B cell (primary cell): Measurements from ENCODE around the gene PIM3. TPM values are rescaled to one million over a fixed set of nuclear protein-coding genes. Genes with fewer than 3 reads are reported as not detected.
A peak's percentile ranks its signal among the peaks of the same experiment; 100 is the strongest.

Experiments
- ATAC-seq: fragments of 200-7000 bp; cut with Tn5 transposase; one replicate; pipeline ENCODE4 v1.10.0; 2021; ENCODE audit warnings: low read depth, mild to moderate bottlenecking, moderate number of reproducible peaks, moderate library complexity
- CTCF ChIA-PET: fragments of 350-600 bp; sonication (Branson Sonifier 250); formaldehyde crosslinking; loops from one replicate; lab custom pipeline; 2021; ENCODE audit warnings: antibody characterized with exemption, inconsistent platforms; lab: Charles Lee
- POLR2A ChIA-PET: fragments of 350-600 bp; sonication (Branson Sonifier 250); formaldehyde crosslinking; loops from one replicate; lab custom pipeline; 2021; ENCODE audit warnings: antibody characterized with exemption; lab: Charles Lee
- DNase-seq: peaks from one replicate; pipeline ENCODE4 v3.0.0; 2013
- H2AFZ ChIP-seq: 2 replicates; pipeline ENCODE4 v1.6.1; 2012; ENCODE audit warnings: mild to moderate bottlenecking, low read depth, low read length; ENCODE audit not compliant: insufficient read depth, poor library complexity, severe bottlenecking
- H3K27ac ChIP-seq, 2 donors: 1 replicate in 1 of 2; 2 replicates in 1 of 2; pipeline ENCODE4 v1.5.1; 2012 to 2013; ENCODE audit warnings: low read length in 2 of 2, mild to moderate bottlenecking in 2 of 2, moderate library complexity in 1 of 2
- H3K27me3 ChIP-seq, 4 experiments: fragments of 200-600 bp in 1 of 4; sonication (generic) in 1 of 4; replicated peaks in 1 of 4; 1 replicate in 2 of 4; 2 replicates in 2 of 4; pipeline versions ENCODE4 v1.6.1 to v1.7.0; 2013 to 2016; ENCODE audit warnings: low read length in 3 of 4, mild to moderate bottlenecking in 2 of 4, mixed read lengths in 1 of 4, moderate library complexity in 1 of 4; ENCODE audit not compliant: insufficient read depth in 4 of 4, control insufficient read depth in 3 of 4; ENCODE audit errors: control extremely low read depth in 1 of 4
- H3K36me3 ChIP-seq, 2 experiments: replicated peaks in 1 of 2; 1 replicate in 1 of 2; 2 replicates in 1 of 2; pipeline versions ENCODE4 v1.6.1 to v1.7.1; 2013; ENCODE audit warnings: low read length in 1 of 2; ENCODE audit not compliant: insufficient read depth in 2 of 2, control insufficient read depth in 1 of 2; ENCODE audit errors: control extremely low read depth in 1 of 2, extremely low read depth in 1 of 2
- H3K4me1 ChIP-seq, 2 donors: fragments of 200-600 bp in 1 of 2; sonication (generic) in 1 of 2; 1 replicate in 1 of 2; 2 replicates in 1 of 2; pipeline versions ENCODE4 v1.5.1 to v1.6.1; 2013 to 2017; ENCODE audit warnings: low read length in 2 of 2; ENCODE audit not compliant: control insufficient read depth in 2 of 2, insufficient read depth in 2 of 2
- H3K4me2 ChIP-seq: replicated peaks from 2 replicates; pipeline ENCODE3; 2012; ENCODE audit warnings: mild to moderate bottlenecking, low read depth, low read length; ENCODE audit not compliant: poor library complexity, severe bottlenecking
- H3K4me3 ChIP-seq, 5 experiments: fragments of 200-600 bp in 1 of 5; sonication (generic) in 1 of 5; 1 replicate in 3 of 5; 2 replicates in 2 of 5; pipeline versions ENCODE4 v1.5.1 to v1.7.0; 2011 to 2016; ENCODE audit warnings: low read length in 4 of 5, mild to moderate bottlenecking in 4 of 5, low read depth in 2 of 5, control low read depth in 1 of 5, moderate library complexity in 1 of 5; ENCODE audit not compliant: insufficient read depth in 1 of 5; ENCODE audit errors: control extremely low read depth in 1 of 5, extremely low read depth in 1 of 5
- H3K79me2 ChIP-seq: fragments of 200-600 bp; sonication (generic); one replicate; pipeline ENCODE4 v1.6.0; 2016; ENCODE audit warnings: low read length; ENCODE audit not compliant: control insufficient read depth, insufficient read depth
- H3K9ac ChIP-seq: fragments of 200-600 bp; sonication (generic); 2 replicates; pipeline ENCODE4 v1.6.1; 2017; ENCODE audit warnings: mild to moderate bottlenecking, low read length, moderate library complexity
- H3K9me3 ChIP-seq, 3 donors: one replicate each; pipeline versions ENCODE4 v1.6.1 to v1.7.1; 2013; ENCODE audit warnings: low read length in 2 of 3; ENCODE audit not compliant: control insufficient read depth in 2 of 3, insufficient read depth in 1 of 3; ENCODE audit errors: control extremely low read depth in 1 of 3
- H4K20me1 ChIP-seq: 2 replicates; pipeline ENCODE4 v1.6.0; 2012; ENCODE audit warnings: mild to moderate bottlenecking, low read length; ENCODE audit not compliant: insufficient read depth, control insufficient read depth, poor library complexity, severe bottlenecking
- H3K27ac Mint-ChIP-seq: one replicate; pipeline ENCODE4 v1.8.0; 2021; ENCODE audit warnings: mixed read lengths
- H3K27me3 Mint-ChIP-seq: one replicate; pipeline ENCODE4 v1.8.0; 2021; ENCODE audit warnings: mixed read lengths
- H3K4me1 Mint-ChIP-seq: one replicate; pipeline ENCODE4 v1.8.0; 2021; ENCODE audit warnings: mixed read lengths
- H3K4me3 Mint-ChIP-seq: one replicate; pipeline ENCODE4 v1.8.0; 2021; ENCODE audit warnings: mixed read lengths
- H3K9me3 Mint-ChIP-seq: one replicate; pipeline ENCODE4 v1.8.0; 2022; ENCODE audit warnings: mixed read lengths; ENCODE audit not compliant: insufficient read depth
- EZH2 ChIP-seq: IDR thresholded peaks from 2 replicates; pipeline ENCODE4 v1.6.1; 2012; ENCODE audit warnings: borderline replicate concordance, low read depth, mild to moderate bottlenecking, moderate library complexity, low read length; ENCODE audit not compliant: insufficient read depth, poor library complexity, severe bottlenecking
- WGBS: methylation state at CpG from one replicate; pipeline ENCODE4 v1.1.5; 2013; ENCODE audit warnings: missing lambda C conversion rate; ENCODE audit not compliant: insufficient coverage; 5-methylcytosine and 5-hydroxymethylcytosine counted together
- intact Hi-C: fragments of 100-400 bp; cut with micrococcal nuclease; formaldehyde crosslinking; loops from one replicate; pipeline ENCODE4 v1.10.0; 2022
- polyA plus RNA-seq: library from polyadenylated mRNA; depleted of rRNA; stranded (reverse); fragments of >200 nt; gene quantifications from 2 replicates; pipeline ENCODE4 v1.2.3, GENCODE V29; 2012
- total RNA-seq, 2 donors: library from RNA; stranded (reverse); fragments of 120-200 nt in 1 of 2; gene quantifications; 1 replicate in 1 of 2; 2 replicates in 1 of 2; pipeline versions ENCODE4 v1.2.3 to v1.2.4, GENCODE V29; 2013 to 2022
- TF ChIP-seq, protein P1 (sequence below): fragments of 200-600 bp; IDR thresholded peaks from one replicate; pipeline ENCODE4 v1.8.0; 2022; ENCODE audit warnings: antibody characterized with exemption, mild to moderate bottlenecking

PIM3 gene
- total and polyA plus RNA-seq, 2 donors (not counting 1 experiment from before 2014, with no cell fraction given): 74.6 to 128 TPM

DNA sequence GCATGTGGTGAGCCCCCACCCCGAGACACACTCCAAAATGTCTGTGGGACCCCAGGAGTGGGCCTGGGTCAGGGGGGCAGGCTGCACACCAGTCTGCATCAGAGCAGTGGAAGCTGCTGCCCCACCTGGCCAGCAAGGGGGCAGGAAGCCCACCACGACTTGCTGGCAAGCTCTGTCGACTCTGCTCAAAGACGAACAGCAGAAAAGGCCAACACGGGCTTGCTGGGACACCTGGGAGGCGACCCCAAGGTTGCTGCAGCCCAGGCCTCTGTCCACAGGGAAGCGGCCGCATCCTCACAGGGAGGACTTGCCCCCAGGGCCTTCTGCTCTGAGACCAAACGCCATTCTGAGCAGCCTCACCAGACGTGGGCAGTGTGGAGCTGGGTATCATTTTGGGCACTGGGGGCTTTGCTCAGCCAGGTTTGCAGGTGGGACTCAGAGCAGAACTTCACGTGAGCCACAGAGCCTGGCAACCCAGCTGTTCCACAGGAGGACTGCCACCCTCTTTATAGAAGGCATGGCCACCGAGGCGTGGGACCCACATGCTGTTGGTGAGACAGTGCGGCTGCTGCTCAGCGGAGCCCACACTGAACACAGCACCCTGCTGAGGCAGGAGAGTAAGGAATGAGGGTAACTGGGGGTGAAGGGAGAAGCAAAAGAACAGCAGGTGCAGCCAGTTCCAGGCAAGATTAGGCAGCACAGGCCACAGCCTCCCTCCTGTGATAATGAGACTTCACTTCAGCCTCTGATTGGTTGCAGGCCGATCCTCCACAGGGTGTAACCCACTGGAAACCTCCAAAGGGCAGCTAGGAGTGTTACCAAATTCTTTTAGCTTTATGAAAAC lies 41.0 kb downstream of the PIM3 start:
- CTCF ChIA-PET: interaction anchor here (1.0 kb wide), 1 partner anchor 29 kb away, joined by 4 read pairs; no protein-coding TSS in a partner anchor
- Mint-ChIP-seq H3K9me3 (no peaks in the 10 kb centered on the region), H3K27ac (no peak overlapping the region), H3K27me3 (peaks cover 24% of the 10 kb centered on the region), H3K4me1 (peaks cover 20% of the 10 kb centered on the region), H3K4me3 (no peak overlapping the region)
- POLR2A ChIA-PET: interaction anchor here (0.7 kb wide), 2 partner anchors 12 to 17 kb away, joined by 3 to 7 read pairs; no protein-coding TSS in a partner anchor
- Histone ChIP-seq H2AFZ (no peak overlapping the region), H3K4me1 (peaks cover 8 to 11% of the 10 kb centered on the region in 2 donors), H3K36me3 (no peaks in the 10 kb centered on the region), H3K27me3 (peaks cover 0 to 20% (median 6%) of the 10 kb centered on the region in 4 experiments), H3K9ac (no peak overlapping the region), H3K79me2 (no peaks in the 10 kb centered on the region), H4K20me1 (no peaks in the 10 kb centered on the region), H3K4me2 (peak overlapping the region; percentile 30), H3K27ac (no peak overlapping the region), H3K9me3 (peaks cover 0 to 3% (median 0%) of the 10 kb centered on the region in 3 donors), H3K4me3 (no peak overlapping the region)
- DNase-seq: peak; percentile 43
- intact Hi-C loops: no loop called here
- TF ChIP-seq EZH2: no peak
- TF ChIP-seq, protein P1, sequence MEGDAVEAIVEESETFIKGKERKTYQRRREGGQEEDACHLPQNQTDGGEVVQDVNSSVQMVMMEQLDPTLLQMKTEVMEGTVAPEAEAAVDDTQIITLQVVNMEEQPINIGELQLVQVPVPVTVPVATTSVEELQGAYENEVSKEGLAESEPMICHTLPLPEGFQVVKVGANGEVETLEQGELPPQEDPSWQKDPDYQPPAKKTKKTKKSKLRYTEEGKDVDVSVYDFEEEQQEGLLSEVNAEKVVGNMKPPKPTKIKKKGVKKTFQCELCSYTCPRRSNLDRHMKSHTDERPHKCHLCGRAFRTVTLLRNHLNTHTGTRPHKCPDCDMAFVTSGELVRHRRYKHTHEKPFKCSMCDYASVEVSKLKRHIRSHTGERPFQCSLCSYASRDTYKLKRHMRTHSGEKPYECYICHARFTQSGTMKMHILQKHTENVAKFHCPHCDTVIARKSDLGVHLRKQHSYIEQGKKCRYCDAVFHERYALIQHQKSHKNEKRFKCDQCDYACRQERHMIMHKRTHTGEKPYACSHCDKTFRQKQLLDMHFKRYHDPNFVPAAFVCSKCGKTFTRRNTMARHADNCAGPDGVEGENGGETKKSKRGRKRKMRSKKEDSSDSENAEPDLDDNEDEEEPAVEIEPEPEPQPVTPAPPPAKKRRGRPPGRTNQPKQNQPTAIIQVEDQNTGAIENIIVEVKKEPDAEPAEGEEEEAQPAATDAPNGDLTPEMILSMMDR: no peak
- ATAC-seq: peak; percentile 13
- 76% methylated on average over 16 of the region's 16 CpGs for WGBS

DNA sequence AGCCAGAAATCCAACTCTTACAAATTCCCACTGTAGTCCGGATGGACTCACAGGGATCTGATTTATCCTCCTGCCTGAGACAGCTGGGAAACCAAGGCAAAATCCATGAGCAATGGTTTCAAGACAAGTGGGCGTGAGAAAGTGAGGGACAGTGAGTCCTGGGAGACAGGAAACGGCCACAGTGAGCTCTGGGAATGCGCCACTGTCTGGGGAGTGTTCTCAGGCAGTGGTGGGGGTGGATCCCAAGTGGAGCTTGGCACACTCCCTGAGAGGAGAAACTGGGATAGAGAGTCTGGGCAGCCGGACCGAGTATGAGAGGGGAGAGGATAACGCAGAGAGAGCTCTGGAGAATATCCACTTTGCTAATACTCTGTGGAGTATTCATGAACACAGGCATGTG lies 42.2 kb downstream of the PIM3 start:
- Histone ChIP-seq H3K9ac (no peak overlapping the region), H3K4me2 (no peak overlapping the region), H3K36me3 (no peaks in the 10 kb centered on the region), H3K9me3 (peaks cover 0 to 3% (median 0%) of the 10 kb centered on the region in 3 donors), H3K4me3 (no peak overlapping the region), H3K27me3 (peaks cover 0 to 20% (median 6%) of the 10 kb centered on the region in 4 experiments), H3K4me1 (peaks cover 6 to 8% of the 10 kb centered on the region in 2 donors), H3K27ac (no peak overlapping the region), H3K79me2 (no peaks in the 10 kb centered on the region), H4K20me1 (no peaks in the 10 kb centered on the region), H2AFZ (no peak overlapping the region)
- POLR2A ChIA-PET: no interaction called here
- CTCF ChIA-PET: no interaction called here
- ATAC-seq: no peak
- DNase-seq: no peak
- intact Hi-C loops: no loop called here
- peaks cover 16% of the 10 kb centered on the region for H3K4me1 Mint-ChIP-seq
- no peak for TF ChIP-seq EZH2
- TF ChIP-seq, protein P1: no peak
- no peak overlapping the region for H3K27ac Mint-ChIP-seq
- WGBS: 80% methylated on average over 7 of the region's 7 CpGs
- no peaks in the 10 kb centered on the region for H3K9me3 Mint-ChIP-seq
- no peak overlapping the region for H3K4me3 Mint-ChIP-seq
- peaks cover 24% of the 10 kb centered on the region for H3K27me3 Mint-ChIP-seq
